Neural progenitor cell (in vitro differentiated cells): ENCODE data around the gene ADCY1. TPM values are rescaled to one million over a fixed set of nuclear protein-coding genes. Genes with fewer than 3 reads are reported as not detected.

Experiments
- DNase-seq: peaks from one replicate; pipeline ENCODE4 v3.0.0-alpha.2; 2016; ENCODE audit warnings: low spot score
- H2AFZ ChIP-seq: fragments of 200-600 bp; sonication (generic); replicated peaks from 2 replicates; pipeline ENCODE4 v1.6.1; 2016; ENCODE audit warnings: antibody characterized with exemption
- H3F3A ChIP-seq: fragments of 200-600 bp; sonication (generic); 2 replicates; pipeline ENCODE4 v1.6.1; 2016; ENCODE audit warnings: antibody characterized with exemption, low read depth
- H3K27ac ChIP-seq: fragments of 200-600 bp; sonication (generic); 2 replicates; pipeline ENCODE4 v1.5.1; 2016; ENCODE audit warnings: mild to moderate bottlenecking
- H3K27me3 ChIP-seq: fragments of 200-600 bp; sonication (generic); 2 replicates; pipeline ENCODE4 v1.6.1; 2016; ENCODE audit warnings: mild to moderate bottlenecking, moderate library complexity
- H3K36me3 ChIP-seq: fragments of 200-600 bp; sonication (generic); 2 replicates; pipeline ENCODE4 v1.5.1; 2016
- H3K4me1 ChIP-seq: fragments of 200-600 bp; sonication (generic); 2 replicates; pipeline ENCODE4 v1.6.1; 2016; ENCODE audit warnings: mixed run types
- H3K4me2 ChIP-seq: fragments of 200-600 bp; sonication (generic); 2 replicates; pipeline ENCODE4 v1.6.1; 2016
- H3K4me3 ChIP-seq: fragments of 200-600 bp; sonication (generic); 2 replicates; pipeline ENCODE4 v1.5.1; 2016
- H3K79me2 ChIP-seq: fragments of 200-600 bp; sonication (generic); 2 replicates; pipeline ENCODE4 v1.6.1; 2016; ENCODE audit warnings: low read depth
- H3K9ac ChIP-seq: fragments of 200-600 bp; sonication (generic); 2 replicates; pipeline ENCODE4 v1.6.1; 2016
- H3K9me3 ChIP-seq: fragments of 200-600 bp; sonication (generic); 2 replicates; pipeline ENCODE4 v1.5.1; 2016; ENCODE audit warnings: low read depth
- H4K20me1 ChIP-seq: fragments of 200-600 bp; sonication (generic); 2 replicates; pipeline ENCODE4 v1.6.1; 2016; ENCODE audit warnings: low read depth
- H3K27ac Mint-ChIP-seq: 3 replicates; pipeline ENCODE4 v1.8.0; 2021; ENCODE audit warnings: mixed read lengths
- H3K27me3 Mint-ChIP-seq: 2 replicates; pipeline ENCODE4 v1.8.0; 2022; ENCODE audit warnings: low read depth, mild to moderate bottlenecking, inconsistent platforms, moderate library complexity, mixed read lengths; ENCODE audit not compliant: insufficient read depth
- H3K36me3 Mint-ChIP-seq: 3 replicates; pipeline ENCODE4 v1.8.0; 2021; ENCODE audit warnings: mixed read lengths
- H3K4me1 Mint-ChIP-seq: 3 replicates; pipeline ENCODE4 v1.8.0; 2021; ENCODE audit warnings: mixed read lengths
- H3K4me3 Mint-ChIP-seq: 3 replicates; pipeline ENCODE4 v1.8.0; 2021; ENCODE audit warnings: mild to moderate bottlenecking, moderate library complexity, mixed read lengths
- H3K9me3 Mint-ChIP-seq: 3 replicates; pipeline ENCODE4 v1.8.0; 2020; ENCODE audit warnings: mixed read lengths
- EZH2 ChIP-seq: fragments of 200-600 bp; sonication (generic); IDR thresholded peaks from 2 replicates; pipeline ENCODE4 v1.6.1; 2017; ENCODE audit warnings: antibody characterized with exemption, mild to moderate bottlenecking, moderate library complexity
- EZH2phosphoT487 ChIP-seq: fragments of 200-600 bp; sonication (generic); IDR thresholded peaks from 2 replicates; pipeline ENCODE4 v1.6.1; 2017; ENCODE audit warnings: antibody characterized with exemption
- total RNA-seq: library from RNA; depleted of rRNA; stranded (reverse); fragments of >200 nt; gene quantifications from 2 replicates; pipeline ENCODE4 v1.2.3, GENCODE V29; 2015; ENCODE audit warnings: low replicate concordance
- TF ChIP-seq, protein P1 (sequence below): fragments of 200-600 bp; sonication (generic); IDR thresholded peaks from 2 replicates; pipeline ENCODE4 v1.5.1; 2017; ENCODE audit warnings: antibody characterized with exemption, mild to moderate bottlenecking

The ADCY1 gene
- total RNA-seq = 7.4 and 8.5 TPM in 2 replicates

DNA sequence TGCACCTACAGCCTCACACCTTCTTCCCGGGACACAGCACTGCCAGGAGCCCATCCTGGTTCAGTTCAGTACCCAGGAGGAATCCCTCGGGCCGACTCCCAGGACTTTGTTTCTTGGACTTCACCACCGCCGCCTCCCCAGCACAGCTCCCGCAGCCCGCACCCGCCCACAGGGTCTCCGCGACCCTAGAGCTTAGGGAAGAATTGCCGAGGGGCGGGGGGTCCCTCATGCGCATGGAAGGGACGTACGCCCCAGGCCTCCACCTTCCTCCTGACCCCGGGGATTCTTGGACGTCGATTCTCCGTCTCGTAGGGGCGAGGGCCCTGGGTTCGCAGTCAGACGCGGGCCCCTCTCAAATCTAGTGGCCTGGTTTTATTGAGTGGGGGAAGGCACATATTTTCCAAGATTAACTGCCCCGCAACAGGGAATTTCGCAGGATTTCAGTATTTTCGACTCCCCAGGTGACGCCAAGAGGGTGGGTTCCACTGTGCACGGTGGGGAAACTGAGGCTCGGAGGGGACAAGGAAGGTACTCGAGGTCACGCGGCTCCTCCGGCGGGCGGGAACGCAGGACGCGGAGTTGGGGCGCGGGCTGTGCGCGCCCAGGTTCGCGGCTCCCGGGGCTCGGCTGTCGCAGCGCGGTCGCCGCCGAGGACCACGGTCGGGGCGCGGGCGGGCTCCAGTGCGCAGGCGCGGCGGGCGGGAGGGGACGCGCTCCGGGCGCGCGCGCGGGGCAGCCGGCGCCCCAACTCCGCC is at the start of gene ADCY1:
ADCY1 (plus strand) TSS at position 708 of the 755 bp plus-strand sequence. CDS start 176 bp downstream, outside the sequence.
- H3K27me3 Mint-ChIP-seq = peaks cover 33% of the 10 kb centered on the region
- H3K4me3 ChIP-seq = peak within 1 kb of the TSS; percentile 90
- peaks cover 57% of the 10 kb centered on the region for H3K27me3 ChIP-seq
- H3K79me2 ChIP-seq = no peaks in the 10 kb centered on the region
- no peak within 1 kb of the TSS for H3K9ac ChIP-seq
- peak; percentile 83 for DNase-seq
- H3K4me2 ChIP-seq = peak within 1 kb of the TSS; percentile 98
- TF ChIP-seq EZH2phosphoT487 = peak; percentile 22
- TF ChIP-seq, protein P1, sequence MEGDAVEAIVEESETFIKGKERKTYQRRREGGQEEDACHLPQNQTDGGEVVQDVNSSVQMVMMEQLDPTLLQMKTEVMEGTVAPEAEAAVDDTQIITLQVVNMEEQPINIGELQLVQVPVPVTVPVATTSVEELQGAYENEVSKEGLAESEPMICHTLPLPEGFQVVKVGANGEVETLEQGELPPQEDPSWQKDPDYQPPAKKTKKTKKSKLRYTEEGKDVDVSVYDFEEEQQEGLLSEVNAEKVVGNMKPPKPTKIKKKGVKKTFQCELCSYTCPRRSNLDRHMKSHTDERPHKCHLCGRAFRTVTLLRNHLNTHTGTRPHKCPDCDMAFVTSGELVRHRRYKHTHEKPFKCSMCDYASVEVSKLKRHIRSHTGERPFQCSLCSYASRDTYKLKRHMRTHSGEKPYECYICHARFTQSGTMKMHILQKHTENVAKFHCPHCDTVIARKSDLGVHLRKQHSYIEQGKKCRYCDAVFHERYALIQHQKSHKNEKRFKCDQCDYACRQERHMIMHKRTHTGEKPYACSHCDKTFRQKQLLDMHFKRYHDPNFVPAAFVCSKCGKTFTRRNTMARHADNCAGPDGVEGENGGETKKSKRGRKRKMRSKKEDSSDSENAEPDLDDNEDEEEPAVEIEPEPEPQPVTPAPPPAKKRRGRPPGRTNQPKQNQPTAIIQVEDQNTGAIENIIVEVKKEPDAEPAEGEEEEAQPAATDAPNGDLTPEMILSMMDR = no peak
- peak; percentile 21 for TF ChIP-seq EZH2
- H3K4me3 Mint-ChIP-seq = peak within 1 kb of the TSS; percentile 89
- peaks cover 4% of the 10 kb centered on the region for H3K9me3 Mint-ChIP-seq
- peaks cover 15% of the 10 kb centered on the region for H3K4me1 ChIP-seq
- peaks cover 22% of the 10 kb centered on the region for H3F3A ChIP-seq
- H3K4me1 Mint-ChIP-seq = peaks cover 15% of the 10 kb centered on the region
- peaks cover 22% of the 10 kb centered on the region for H4K20me1 ChIP-seq
- no peaks in the 10 kb centered on the region for H3K9me3 ChIP-seq
- H3K36me3 Mint-ChIP-seq = no peaks in the 10 kb centered on the region
- no peak within 1 kb of the TSS for H3K27ac Mint-ChIP-seq
- H3K27ac ChIP-seq = no peak within 1 kb of the TSS
- H2AFZ ChIP-seq = peak within 1 kb of the TSS; percentile 100
- no peaks in the 10 kb centered on the region for H3K36me3 ChIP-seq

DNA sequence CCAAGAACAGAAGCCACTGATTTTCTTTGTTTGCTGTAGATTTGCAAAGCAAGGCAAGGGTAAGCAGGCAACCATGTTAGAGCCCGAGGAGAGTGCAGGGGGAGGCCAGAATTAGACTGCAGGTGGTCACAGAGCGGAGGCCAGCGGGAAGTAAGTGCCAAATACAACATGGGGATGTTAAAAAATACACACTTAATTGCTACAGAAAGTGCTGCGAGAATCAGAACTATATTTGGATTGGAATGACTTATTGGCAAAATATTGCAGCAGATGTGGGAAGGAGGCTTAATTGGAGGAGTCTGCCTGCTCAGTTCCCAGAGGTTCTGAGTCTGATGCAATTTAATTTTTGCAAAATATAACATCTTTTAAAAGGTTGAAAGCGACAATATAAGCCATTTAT is 49.7 kb upstream of the ADCY1 start:
- DNase-seq = no peak
- peaks cover 3% of the 10 kb centered on the region for H3K9me3 ChIP-seq
- H2AFZ ChIP-seq = no peak overlapping the region
- H3K79me2 ChIP-seq = no peaks in the 10 kb centered on the region
- no peak overlapping the region for H3K27ac ChIP-seq
- no peak overlapping the region for H3K9ac ChIP-seq
- Mint-ChIP-seq H3K9me3 (peaks cover 5% of the 10 kb centered on the region), H3K4me3 (no peak overlapping the region), H3K36me3 (no peaks in the 10 kb centered on the region), H3K27ac (no peak overlapping the region), H3K27me3 (peaks cover 2% of the 10 kb centered on the region), H3K4me1 (no peaks in the 10 kb centered on the region)
- H3K36me3 ChIP-seq = no peaks in the 10 kb centered on the region
- H3K27me3 ChIP-seq = no peaks in the 10 kb centered on the region
- TF ChIP-seq EZH2phosphoT487 = no peak
- no peak for TF ChIP-seq EZH2
- TF ChIP-seq, protein P1 = no peak
- H3K4me1 ChIP-seq = no peaks in the 10 kb centered on the region
- no peak overlapping the region for H3K4me3 ChIP-seq
- H3K4me2 ChIP-seq = no peak overlapping the region
- H4K20me1 ChIP-seq = no peaks in the 10 kb centered on the region
- no peaks in the 10 kb centered on the region for H3F3A ChIP-seq

DNA sequence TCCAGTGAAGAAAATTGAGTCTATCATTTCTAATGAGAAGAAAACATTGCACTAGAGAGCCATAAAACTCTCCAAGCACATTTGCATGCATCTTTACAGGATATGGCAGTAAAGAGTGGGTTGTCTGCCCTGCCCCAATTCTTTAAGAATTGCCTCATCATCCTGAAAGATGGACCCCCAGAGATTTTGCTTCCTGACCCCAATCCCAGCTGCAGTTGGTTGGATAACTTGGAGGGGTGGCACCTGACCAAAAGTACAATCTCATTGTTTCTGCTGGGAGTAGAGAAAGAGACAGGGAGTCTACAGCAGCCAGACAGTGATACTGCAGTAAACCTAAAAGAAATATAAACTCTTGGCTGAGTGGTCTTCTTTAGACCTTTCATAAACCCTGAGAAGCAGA is 49.1 kb upstream of the ADCY1 start:
- Mint-ChIP-seq H3K27ac (no peak overlapping the region), H3K27me3 (peaks cover 2% of the 10 kb centered on the region), H3K4me3 (no peak overlapping the region), H3K4me1 (no peaks in the 10 kb centered on the region), H3K9me3 (peaks cover 3% of the 10 kb centered on the region), H3K36me3 (no peaks in the 10 kb centered on the region)
- Histone ChIP-seq H3K4me1 (no peaks in the 10 kb centered on the region), H3K9me3 (no peaks in the 10 kb centered on the region), H3K36me3 (no peaks in the 10 kb centered on the region), H3K27me3 (no peaks in the 10 kb centered on the region), H3K9ac (no peak overlapping the region), H3K4me3 (no peak overlapping the region), H3K4me2 (no peak overlapping the region), H3K27ac (no peak overlapping the region), H3F3A (no peaks in the 10 kb centered on the region), H4K20me1 (no peaks in the 10 kb centered on the region), H2AFZ (no peak overlapping the region), H3K79me2 (no peaks in the 10 kb centered on the region)
- DNase-seq = no peak
- no peak for TF ChIP-seq EZH2
- no peak for TF ChIP-seq EZH2phosphoT487
- TF ChIP-seq, protein P1 = no peak
